ENCODE results near the gene ZG16B. TPM values are rescaled to one million over a fixed set of nuclear protein-coding genes. Genes with fewer than 3 reads are reported as not detected.

ZG16B gene
- total RNA-seq, 1 donor from 2014 or later: not detected

DNA sequence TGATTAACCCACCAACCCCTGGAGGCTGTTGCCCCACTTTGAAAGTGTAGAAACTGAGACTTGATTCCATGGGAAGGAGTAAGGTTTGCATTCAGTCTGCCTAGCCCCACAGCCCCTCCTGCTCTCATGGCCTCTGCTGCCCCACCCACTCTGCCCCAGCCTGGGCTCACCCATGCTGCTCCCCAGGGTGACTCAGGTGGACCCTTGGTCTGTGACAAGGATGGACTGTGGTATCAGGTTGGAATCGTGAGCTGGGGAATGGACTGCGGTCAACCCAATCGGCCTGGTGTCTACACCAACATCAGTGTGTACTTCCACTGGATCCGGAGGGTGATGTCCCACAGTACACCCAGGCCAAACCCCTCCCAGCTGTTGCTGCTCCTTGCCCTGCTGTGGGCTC is 25.4 kb upstream of the ZG16B start:
- ATAC-seq (no peak), DNase-seq (ENCODE audit: low spot score) (no peak)

DNA sequence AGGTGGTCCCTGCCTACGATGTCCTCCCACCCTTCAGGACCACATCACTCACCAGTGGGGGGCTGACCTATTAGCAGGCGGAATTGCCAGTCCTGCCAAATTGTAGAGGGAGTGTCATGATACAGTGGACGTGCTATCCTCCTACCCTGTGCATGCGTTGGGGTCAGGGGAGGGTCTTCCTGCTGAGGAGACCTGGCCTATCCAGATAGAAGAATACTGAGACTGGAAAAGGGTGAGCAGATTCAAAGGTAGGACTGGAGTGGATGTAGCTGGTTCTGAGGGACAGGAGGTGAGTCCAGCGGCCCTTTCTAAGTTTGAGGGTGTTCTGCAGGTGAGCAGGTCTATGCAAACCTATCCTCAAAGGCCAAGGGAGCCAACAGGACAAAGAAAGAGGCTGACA is 23.8 kb upstream of the ZG16B start:
- DNase-seq (ENCODE audit: low spot score) (no peak), ATAC-seq (no peak)

DNA sequence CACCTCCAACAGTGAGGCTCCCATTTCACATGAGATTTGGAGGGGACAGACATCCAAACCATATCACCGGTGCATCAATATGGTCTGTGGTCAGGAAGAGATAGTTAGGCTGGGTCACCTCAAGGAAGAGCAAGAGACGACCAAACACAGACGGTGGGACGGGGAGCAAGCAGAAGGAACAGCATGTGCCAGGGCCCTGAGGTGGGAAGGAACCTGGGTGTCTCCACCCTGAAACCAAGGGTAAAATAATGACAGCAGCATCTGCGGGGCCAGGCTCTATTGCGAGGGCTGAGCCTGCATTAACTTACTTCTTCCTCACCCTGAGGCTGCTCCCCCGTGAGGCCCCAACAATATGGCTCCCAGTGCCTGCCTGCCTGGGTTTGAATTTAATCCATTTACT is 21.9 kb upstream of the ZG16B start:
- no peak for DNase-seq (ENCODE audit: low spot score)
- no peak for ATAC-seq

DNA sequence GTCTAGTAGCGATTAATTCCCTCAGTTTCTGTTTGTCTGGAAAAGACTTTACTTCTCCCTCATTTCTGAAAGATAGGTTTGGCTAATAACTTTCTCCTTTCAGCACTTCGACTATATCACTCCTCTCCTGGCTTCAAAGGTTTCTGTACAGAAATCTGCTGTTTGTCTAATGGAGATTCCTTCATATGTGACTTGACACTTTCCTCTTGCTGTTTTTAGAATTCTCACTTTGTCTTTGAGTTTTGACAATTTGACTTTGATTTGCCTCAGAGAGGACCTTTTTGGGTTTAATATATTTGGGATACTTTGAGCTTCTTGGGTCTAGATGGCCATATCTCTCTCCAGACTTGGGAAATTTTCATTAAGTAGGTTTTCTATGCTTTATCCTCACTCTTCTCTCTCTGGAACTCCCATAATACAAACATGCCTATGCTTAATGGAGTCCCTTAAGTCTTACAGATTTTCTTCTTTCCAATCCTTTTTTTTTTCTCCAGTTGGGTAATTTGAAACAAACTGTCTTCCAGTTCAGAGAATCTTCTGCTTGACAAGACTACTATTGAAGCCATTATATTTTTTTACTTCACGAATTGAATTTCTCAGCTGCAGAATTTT is 20.8 kb upstream of the ZG16B start:
- ATAC-seq: no peak
- no peak for DNase-seq (ENCODE audit: low spot score)

DNA sequence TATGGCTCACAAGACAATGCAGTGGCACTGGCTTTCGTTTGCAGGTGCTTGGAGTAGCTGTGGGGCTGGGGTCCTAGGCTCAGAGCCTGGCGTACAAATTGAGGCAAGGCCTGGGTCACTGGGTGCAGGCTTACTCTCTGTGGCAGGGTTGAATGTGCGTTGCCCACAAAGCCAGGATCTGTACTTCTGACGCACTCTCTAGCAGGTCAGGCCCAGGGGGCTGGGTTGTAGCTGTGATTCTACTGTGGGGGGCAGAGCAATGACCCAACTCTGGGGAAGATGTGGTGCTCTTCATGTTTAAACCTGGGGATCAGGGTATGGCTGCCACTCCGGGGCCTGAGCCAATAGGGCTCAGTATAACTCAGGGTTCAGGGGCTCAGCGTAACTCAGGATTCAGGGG is 19.5 kb upstream of the ZG16B start:
- ATAC-seq: no peak
- DNase-seq (ENCODE audit: low spot score): no peak

DNA sequence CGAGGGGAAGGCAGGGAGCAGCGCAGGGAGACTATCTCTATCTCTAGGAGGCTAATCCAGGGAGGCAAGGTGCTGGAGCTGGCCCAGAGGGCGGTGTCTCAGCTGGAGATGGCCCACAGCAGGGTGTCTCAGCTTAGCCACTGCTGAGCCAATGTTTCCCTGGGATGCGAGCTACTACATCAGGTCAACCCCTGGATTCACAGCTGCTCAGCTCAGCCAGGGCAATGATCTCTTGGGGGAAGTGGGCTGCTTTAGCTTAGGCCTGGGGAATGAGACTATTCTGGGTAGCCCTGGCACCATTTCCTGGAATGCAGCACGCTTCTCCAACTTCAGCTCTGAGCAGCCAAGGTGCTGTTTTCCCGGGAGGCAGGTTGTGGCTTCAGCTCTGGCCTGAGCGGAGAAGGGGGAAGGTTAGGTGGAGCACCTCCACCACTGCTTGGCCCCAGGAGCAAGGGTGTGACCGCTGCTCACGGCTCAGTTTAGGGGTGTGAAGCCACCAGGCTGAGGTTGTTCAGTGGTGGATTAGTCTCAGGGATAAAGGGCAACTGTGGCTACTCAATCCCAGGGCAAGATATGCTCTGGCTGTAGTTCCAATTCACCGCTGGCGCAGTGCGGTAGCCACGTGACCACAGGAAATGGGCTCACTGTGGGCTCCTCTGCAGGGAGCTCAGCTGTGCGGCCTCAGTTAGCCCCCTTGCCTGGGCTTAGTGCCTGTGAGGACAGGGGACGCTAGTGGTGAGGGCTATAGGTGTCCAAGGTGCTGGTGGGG is 18.2 kb upstream of the ZG16B start:
- no peak for ATAC-seq
- DNase-seq (ENCODE audit: low spot score): no peak

DNA sequence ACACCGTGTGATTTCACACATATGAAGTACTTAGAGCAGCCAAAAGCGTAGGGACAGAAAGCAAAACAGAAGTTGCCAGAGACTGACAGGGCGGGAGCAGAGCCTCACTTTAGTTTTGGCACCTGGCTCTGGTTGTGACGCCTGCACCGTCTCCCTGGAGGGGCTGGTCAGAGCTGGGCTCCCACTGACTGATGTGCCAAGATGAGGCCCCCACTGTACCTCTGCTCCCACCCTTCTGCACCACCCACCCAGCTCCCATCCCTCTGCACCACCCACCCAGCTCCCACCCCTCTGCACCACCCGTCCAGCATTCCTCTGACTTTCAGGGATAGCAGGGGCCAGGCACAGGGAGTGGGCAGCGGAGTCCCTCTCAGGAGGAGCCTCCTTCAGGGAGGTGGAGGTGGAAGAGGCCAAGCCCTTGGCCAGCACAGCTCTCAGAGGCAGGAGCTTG is 16.3 kb upstream of the ZG16B start:
- ATAC-seq: no peak
- no peak for DNase-seq (ENCODE audit: low spot score)

DNA sequence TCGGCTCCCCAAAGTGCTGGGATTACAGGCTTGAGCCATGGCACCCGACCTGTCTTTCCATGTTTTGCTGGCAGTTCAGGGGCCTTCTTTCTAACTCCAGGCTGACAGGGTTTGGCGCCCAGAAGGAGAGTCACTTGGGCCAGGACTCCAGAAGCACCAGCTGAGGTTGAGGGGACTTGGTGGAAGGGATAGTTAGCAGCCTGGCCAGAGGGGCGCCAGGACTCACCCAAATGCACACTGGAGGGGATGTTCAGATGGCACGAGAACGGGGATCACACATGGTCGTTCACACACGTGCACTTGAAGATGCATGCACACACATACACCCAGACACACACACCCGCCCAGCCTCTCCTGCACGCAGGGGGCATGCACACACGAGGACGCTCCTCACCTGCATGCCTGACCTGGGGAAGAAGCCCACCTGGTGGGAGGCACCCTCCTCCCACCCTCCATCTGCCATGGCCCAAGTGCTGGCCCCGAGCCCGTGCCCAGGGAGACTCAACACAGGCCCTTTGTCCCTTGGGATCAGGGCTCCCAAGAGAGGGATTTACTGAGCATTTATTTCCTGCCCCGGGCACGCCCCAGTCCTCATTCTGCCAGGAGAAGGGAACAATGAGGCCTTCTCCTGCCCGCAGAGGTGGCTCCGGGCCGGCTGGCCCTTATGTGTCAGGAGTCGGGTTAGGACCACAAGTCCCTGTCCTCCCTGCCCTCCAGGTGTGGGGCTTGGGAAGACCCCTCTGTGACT is 15.4 kb upstream of the ZG16B start:
- ATAC-seq: no peak
- no peak for DNase-seq (ENCODE audit: low spot score)

DNA sequence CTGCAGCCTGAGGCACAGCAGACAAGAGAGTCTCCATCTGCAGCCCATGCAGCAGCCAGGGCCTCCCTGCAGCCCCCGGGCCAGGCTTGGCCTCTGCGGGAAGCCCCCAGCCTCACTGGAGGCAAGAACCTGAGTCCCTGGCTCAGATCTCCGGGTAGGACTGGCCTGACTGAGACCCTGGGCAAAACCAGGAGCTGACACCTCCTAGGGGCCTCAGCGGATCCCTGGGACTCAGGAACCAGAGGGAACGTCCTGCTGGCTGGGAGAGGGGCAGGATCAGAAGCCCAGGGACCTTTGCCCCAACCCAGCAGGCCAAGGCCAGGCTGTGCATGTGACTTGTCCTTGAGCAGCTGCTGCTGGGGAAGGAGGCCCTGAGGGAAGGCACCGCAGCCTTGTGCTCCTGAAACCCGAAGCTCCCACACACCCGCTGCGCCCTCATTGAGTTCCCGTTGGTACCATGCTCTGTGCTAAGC is 14.8 kb upstream of the ZG16B start:
- ATAC-seq: no peak

DNA sequence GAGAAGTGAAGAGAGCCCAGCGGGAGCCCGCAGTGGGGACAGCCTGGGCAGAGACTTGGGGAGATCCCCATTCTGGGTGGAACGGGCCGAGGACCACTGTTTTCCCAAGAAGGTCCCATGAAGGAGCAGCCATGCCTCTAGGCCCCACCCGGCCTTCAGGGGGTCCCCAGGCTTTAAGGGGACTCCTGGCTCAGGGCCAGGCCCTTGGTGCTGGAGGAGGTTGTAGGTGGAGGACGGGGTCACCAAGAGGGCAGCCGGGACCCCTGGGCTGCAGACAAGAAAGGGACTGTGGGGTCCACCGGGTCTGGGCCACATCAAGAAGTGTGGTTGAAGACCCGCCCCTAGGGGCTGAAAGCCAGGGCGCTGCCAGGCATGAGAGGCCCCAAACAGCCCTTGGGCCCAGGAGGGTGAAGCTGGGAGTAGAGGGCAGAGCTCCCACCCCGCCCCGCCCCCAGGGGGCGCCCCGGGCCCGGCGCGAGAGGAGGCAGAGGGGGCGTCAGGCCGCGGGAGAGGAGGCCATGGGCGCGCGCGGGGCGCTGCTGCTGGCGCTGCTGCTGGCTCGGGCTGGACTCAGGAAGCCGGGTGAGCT is 13.3 kb upstream of the ZG16B start, which contains the start of gene PRSS21:
Gene PRSS21, plus strand, starts transcription at position 487 of the 589 bp plus-strand sequence. Its CDS starts 32 bp downstream, at position 519.
- ATAC-seq (no peak), DNase-seq (ENCODE audit: low spot score) (no peak)

More for the DNA sequence above, 14.8 kb upstream of the ZG16B start:
- no peak for DNase-seq (ENCODE audit: low spot score)

DNA sequence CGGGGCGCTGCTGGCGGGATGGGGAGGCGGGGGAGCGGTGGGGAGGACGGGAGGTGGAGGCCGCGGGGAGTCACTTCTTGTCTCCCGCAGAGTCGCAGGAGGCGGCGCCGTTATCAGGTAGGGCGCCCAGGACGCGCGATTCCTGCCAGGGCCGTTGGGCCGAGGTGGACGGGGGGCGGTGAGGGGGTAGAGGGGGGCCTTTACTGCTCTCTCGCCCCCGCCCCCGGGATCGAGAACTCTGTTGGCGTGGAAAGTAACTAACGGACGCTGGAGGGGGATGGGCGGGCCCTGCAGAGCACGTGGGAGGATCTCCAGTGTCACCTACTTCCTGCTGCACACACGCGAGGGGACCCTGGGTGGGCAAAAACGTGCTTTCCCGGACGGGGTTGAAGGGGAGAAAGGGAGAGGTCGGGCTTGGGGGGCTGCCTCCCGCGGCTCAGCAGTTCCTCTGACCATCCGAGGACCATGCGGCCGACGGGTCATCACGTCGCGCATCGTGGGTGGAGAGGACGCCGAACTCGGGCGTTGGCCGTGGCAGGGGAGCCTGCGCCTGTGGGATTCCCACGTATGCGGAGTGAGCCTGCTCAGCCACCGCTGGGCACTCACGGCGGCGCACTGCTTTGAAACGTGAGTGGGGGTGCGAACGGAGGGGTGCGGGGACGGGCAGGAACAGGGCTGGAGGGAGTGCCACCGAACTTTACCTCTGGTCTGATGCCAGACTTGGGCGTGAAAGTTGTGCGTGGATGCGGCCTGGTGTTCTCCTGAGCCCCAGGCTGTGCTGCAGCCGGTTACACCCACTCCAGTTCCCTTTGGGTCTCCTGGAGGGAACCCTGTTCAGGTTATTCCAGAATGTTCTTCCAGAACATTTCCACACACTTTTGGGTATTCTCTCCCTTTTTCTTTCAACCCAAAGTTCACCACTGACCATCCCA is 12.5 kb upstream of the ZG16B start:
- ATAC-seq (no peak), DNase-seq (ENCODE audit: low spot score) (no peak)

DNA sequence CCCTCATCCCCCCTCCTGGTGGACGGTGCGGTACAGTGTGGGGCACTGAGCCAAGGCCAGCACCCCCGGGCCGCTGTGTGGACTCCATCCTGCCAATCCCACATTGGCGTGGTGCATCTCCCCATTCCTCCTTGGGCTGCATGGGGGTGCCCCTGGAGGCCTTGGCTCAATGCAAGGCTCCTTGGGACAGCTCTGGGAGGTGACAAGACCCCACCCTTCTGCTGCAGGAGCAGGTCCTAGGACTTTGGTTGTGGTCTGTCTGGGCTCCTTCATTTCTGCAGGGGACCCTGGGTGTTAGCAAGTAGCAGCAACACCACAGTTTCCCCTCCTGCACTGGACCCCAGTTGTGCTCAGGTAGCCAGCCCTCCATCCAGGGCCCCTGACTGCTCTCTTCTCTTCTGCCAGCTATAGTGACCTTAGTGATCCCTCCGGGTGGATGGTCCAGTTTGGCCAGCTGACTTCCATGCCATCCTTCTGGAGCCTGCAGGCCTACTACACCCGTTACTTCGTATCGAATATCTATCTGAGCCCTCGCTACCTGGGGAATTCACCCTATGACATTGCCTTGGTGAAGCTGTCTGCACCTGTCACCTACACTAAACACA is 11.7 kb upstream of the ZG16B start:
- no peak for ATAC-seq
- DNase-seq (ENCODE audit: low spot score): no peak

DNA sequence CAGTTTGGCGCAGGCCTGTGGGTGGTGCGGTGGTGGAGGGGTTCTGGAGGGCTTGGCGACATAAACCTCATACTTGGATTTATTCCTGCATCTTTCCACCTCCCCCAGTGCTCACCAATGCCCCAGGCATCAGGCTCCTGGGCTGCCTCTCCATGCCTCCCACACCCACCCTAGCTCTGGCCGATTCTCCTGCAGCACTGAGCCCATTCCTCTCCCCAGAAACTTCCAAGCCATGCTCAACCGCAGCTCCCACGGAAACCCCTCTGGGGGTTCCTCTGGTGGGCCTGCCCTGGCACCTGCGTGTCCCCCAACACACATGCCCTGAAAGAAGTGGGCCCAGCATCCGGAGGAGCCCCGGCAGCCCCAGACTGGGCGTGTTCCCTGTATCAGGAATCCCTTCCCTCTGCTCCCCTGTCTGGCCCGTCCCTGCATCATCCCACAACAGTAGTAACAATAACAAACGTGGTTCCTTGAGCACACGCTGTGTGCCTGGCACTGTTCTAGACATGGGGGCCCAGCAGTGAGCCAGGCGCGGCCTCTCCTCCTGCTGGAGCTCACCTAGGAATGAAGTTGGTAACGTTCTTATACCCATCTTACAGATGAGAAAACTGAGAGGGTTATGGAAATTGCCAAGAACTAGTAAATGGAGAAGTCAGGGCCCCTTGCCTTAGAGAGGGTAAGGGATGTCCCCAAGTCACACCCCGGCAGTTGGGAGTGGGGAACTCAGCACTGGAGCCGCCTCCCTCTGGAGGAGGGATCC is 10.7 kb upstream of the ZG16B start:
- DNase-seq (ENCODE audit: low spot score): no peak
- ATAC-seq: no peak

DNA sequence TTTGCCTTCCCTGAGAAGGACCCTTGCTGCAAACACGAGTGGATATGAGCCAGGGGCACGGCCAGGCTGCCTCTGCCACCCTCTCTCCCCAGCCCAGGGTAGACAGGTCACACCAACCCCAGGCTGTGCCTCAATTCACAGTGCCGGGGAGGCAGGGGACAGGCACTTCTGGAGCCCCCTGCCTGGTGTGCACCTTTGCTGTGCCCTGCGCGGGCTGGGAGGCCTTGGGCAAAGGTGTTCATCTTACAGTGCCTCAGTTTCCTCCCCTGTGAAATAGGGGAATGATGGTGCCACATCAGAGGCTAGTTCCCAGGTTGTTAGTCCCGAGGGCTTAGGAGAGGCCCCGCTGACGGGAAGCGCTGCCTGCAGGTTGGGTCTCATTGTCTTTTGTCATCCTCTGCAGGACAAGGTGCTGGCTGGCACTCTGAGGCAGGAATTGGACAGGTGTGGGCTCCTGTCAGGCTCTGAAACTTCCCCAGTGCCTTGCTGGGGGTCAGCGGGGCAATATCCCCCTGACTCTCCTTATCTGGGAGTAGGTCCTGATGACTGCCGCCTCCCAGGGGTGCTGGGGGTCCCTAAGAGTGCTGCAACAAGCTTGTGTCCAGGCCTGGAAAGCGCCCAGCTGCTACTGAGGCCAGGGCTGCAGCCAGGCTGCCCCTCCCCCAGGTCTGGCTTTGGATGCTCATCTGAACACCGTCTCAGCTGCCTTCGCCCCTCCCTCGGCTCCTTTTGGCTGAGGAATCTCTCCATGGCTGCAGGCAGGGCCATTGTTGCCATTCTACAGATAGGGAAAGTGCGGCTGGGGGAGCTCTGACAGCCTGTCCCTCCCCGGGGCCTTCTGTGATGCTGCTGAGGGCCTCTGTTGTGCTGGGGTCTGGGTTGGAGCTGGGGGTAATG is 9.9 kb upstream of the ZG16B start:
- ATAC-seq (no peak), DNase-seq (ENCODE audit: low spot score) (no peak)

DNA sequence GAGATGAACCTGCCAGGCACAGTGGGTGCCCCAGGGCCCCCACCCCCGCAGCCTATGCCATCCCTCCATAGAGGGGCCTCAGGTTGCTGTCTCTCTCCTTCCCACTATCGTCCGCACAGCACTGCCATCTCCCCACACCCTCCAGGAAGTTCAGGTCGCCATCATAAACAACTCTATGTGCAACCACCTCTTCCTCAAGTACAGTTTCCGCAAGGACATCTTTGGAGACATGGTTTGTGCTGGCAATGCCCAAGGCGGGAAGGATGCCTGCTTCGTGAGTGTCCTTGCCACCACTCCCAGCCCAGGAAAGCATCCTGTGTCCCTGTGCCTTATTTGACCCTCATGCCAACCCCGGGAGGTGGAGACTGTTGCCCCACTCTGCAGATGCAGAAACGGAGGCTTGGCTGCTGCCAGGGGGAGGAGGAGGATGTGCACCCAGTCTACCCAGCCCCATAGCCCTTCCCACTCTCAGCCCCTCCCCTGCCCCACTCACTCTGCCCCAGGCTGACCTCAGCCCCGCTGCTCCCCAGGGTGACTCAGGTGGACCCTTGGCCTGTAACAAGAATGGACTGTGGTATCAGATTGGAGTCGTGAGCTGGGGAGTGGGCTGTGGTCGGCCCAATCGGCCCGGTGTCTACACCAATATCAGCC is 9.1 kb upstream of the ZG16B start:
- DNase-seq (ENCODE audit: low spot score) (no peak), ATAC-seq (no peak)

DNA sequence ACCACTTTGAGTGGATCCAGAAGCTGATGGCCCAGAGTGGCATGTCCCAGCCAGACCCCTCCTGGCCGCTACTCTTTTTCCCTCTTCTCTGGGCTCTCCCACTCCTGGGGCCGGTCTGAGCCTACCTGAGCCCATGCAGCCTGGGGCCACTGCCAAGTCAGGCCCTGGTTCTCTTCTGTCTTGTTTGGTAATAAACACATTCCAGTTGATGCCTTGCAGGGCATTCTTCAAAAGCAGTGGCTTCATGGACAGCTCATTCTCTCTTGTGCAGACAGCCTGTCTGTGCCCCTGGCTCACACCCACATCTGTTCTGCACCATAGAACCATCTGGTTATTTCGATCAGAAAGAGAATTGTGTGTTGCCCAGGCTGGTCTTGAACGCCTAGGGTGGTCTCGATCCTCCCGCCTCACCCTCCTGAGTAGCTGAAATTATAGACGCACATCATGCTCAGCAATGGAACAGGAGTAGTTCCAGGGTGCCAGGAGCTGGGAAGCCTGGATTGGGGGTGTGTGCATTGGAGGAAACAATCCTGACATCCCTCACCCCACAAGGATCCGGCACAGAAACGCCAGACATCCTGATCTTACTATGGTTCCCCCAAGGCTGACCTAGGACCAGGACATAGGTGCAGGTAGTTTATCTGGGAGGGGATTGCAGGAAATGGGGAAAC is 8.5 kb upstream of the ZG16B start:
- no peak for ATAC-seq

DNA sequence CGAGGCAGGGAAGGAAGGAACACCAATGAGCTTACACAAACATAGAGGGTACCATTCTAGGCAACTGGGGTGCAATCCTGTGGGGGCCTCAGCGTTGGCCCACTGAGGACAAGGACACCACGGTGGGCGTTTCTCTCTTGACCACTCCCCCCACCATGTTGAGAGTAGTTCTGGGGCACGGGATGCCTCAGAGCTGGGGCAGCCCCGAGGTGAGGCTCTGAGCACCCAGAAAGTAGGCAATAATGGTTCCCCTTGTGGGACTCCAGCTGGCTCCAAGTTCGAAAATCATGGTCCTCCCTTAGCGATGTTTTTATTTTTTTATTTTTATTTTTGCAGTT is 8.0 kb upstream of the ZG16B start:
- DNase-seq (ENCODE audit: low spot score) (no peak), ATAC-seq (no peak)

More for the DNA sequence above, 8.5 kb upstream of the ZG16B start:
- no peak for DNase-seq (ENCODE audit: low spot score)
